Chondrocyte (in vitro differentiated cells): ENCODE measurements around the gene TMEM196. TPM values are rescaled to one million over a fixed set of nuclear protein-coding genes. Genes with fewer than 3 reads are reported as not detected.

Source experiments
- DNase-seq: peaks from one replicate; pipeline ENCODE4 v3.0.0; 2021; ENCODE audit warnings: mixed read lengths, low spot score
- H3K27ac Mint-ChIP-seq: one replicate; pipeline ENCODE4 v1.8.0; 2021; ENCODE audit warnings: mild to moderate bottlenecking, moderate library complexity, mixed read lengths; ENCODE audit not compliant: unreplicated experiment
- H3K27me3 Mint-ChIP-seq: 2 replicates; pipeline ENCODE4 v1.8.0; 2021; ENCODE audit warnings: low read depth, mixed read lengths
- H3K36me3 Mint-ChIP-seq: 2 replicates; pipeline ENCODE4 v1.8.0; 2021; ENCODE audit warnings: low read depth, mixed read lengths
- H3K4me1 Mint-ChIP-seq: 2 replicates; pipeline ENCODE4 v1.8.0; 2021; ENCODE audit warnings: low read depth, mild to moderate bottlenecking, mixed read lengths
- H3K4me3 Mint-ChIP-seq: one replicate; pipeline ENCODE4 v1.8.0; 2021; ENCODE audit warnings: mild to moderate bottlenecking, moderate library complexity, mixed read lengths; ENCODE audit not compliant: unreplicated experiment
- H3K9me3 Mint-ChIP-seq: 2 replicates; pipeline ENCODE4 v1.8.0; 2021; ENCODE audit warnings: low read depth, mixed read lengths
- CTCF ChIP-seq: fragments of 200-600 bp; sonication (generic); IDR thresholded peaks from 2 replicates; pipeline ENCODE4 v1.5.0; 2021; ENCODE audit warnings: antibody characterized with exemption, mild to moderate bottlenecking, moderate library complexity
- total RNA-seq: library from RNA; stranded (reverse); gene quantifications from 3 replicates; pipeline ENCODE4 v1.2.1, GENCODE V29; 2021

TMEM196 gene
- total RNA-seq, 1 donor from 2014 or later, result not detected

GRCh38 chr7:19709249-19709578 lies 64.2 kb downstream of the TMEM196 start:
- Mint-ChIP-seq H3K9me3 (no peaks in the 10 kb centered on the region), H3K27ac (peak overlapping the region; percentile 73), H3K4me1 (peaks cover 41% of the 10 kb centered on the region)

GRCh38 chr7:19708397-19709248 lies 64.8 kb downstream of the TMEM196 start, which contains the start of gene POLR1F:
POLR1F (minus strand) TSS chr7:19709037; CDS start chr7:19709016, 21 bp downstream.
- H3K27me3 Mint-ChIP-seq, result peaks cover 5% of the 10 kb centered on the region
- TF ChIP-seq CTCF, result peak; percentile 92
- H3K9me3 Mint-ChIP-seq, result no peaks in the 10 kb centered on the region

More at GRCh38 chr7:19709249-19709578, 64.2 kb downstream of the TMEM196 start:
- peak; percentile 52 for TF ChIP-seq CTCF
- DNase-seq, result no peak
- Mint-ChIP-seq H3K4me3 (peak overlapping the region; percentile 89), H3K27me3 (peaks cover 5% of the 10 kb centered on the region), H3K36me3 (peaks cover 2% of the 10 kb centered on the region)

GRCh38 chr7:19707240-19707639 lies 66.2 kb downstream of the TMEM196 start:
- Mint-ChIP-seq H3K9me3 (peaks cover 8% of the 10 kb centered on the region), H3K4me1 (peaks cover 41% of the 10 kb centered on the region), H3K36me3 (peaks cover 11% of the 10 kb centered on the region), H3K27me3 (peaks cover 5% of the 10 kb centered on the region), H3K4me3 (peak overlapping the region; percentile 89), H3K27ac (no peak overlapping the region)
- no peak for DNase-seq
- TF ChIP-seq CTCF, result no peak

More at GRCh38 chr7:19708397-19709248, 64.8 kb downstream of the TMEM196 start, which contains the start of gene POLR1F:
- Mint-ChIP-seq H3K4me1 (peaks cover 41% of the 10 kb centered on the region), H3K27ac (peak within 1 kb of the TSS; percentile 95), H3K4me3 (peak within 1 kb of the TSS; percentile 89), H3K36me3 (peaks cover 2% of the 10 kb centered on the region)
- DNase-seq, result peak; percentile 97

- H3K27ac Mint-ChIP-seq, result no peak overlapping the region
Observed at GRCh38 chr7:19705663-19706062, 67.8 kb downstream of the TMEM196 start.

GRCh38 chr7:19701471-19701870 lies 71.9 kb downstream of the TMEM196 start:
- TF ChIP-seq CTCF, result no peak
- H3K27me3 Mint-ChIP-seq, result no peaks in the 10 kb centered on the region
- H3K4me1 Mint-ChIP-seq, result peaks cover 11% of the 10 kb centered on the region
- H3K27ac Mint-ChIP-seq, result no peak overlapping the region
- no peak overlapping the region for H3K4me3 Mint-ChIP-seq
- DNase-seq, result no peak
- peaks cover 9% of the 10 kb centered on the region for H3K9me3 Mint-ChIP-seq
- H3K36me3 Mint-ChIP-seq, result peaks cover 21% of the 10 kb centered on the region

More at GRCh38 chr7:19705663-19706062, 67.8 kb downstream of the TMEM196 start:
- Mint-ChIP-seq H3K9me3 (peaks cover 9% of the 10 kb centered on the region), H3K4me1 (peaks cover 41% of the 10 kb centered on the region), H3K36me3 (peaks cover 17% of the 10 kb centered on the region), H3K27me3 (no peaks in the 10 kb centered on the region), H3K4me3 (no peak overlapping the region)
- TF ChIP-seq CTCF, result no peak
- no peak for DNase-seq
